ENCODE measurements around the gene ANKS1A. TPM values are rescaled to one million over a fixed set of nuclear protein-coding genes. Genes with fewer than 3 reads are reported as not detected.
"Not testable (repeated sequence)": the region's sequence is repeated elsewhere in the genome, so short reads cannot be mapped to it uniquely, and the experiment has no call there.

ANKS1A gene
- polyA plus RNA-seq, 1 experiment: 5.1 TPM

GRCh38 chr6:35094183-35094582, 205.1 kb downstream of the ANKS1A start:
- ChIA-PET POLR2A (no interaction called here), CTCF (no interaction called here)
- H3K9me3 ChIP-seq (ENCODE audit: control insufficient read depth, insufficient read depth, low read length): peaks cover 5% of the 10 kb centered on the region; the same call in 1 of the 2 replicates
- TF ChIP-seq CTCF (IDR thresholded peaks at IDR 0.05; ENCODE audit: low read depth, low read length): no peak
- H3K27me3 ChIP-seq (ENCODE audit: control insufficient read depth, insufficient read depth, low read length): no peaks in the 10 kb centered on the region
- no peak overlapping the region for H3K4me3 ChIP-seq (ENCODE audit: low read depth, low read length)
- H3K27ac ChIP-seq (ENCODE audit: low read depth, low read length): no peak overlapping the region
- no peak for DNase-seq (ENCODE audit: low read depth, low spot score)

GRCh38 chr6:35096129-35096862, 207.2 kb downstream of the ANKS1A start:
- no peak overlapping the region for H3K4me3 ChIP-seq (ENCODE audit: low read depth, low read length)
- TF ChIP-seq CTCF (IDR thresholded peaks at IDR 0.05; ENCODE audit: low read depth, low read length): no peak
- ChIA-PET CTCF (interaction anchor here (0.6 kb wide), 1 partner anchor 701 kb away, joined by 3 read pairs; no protein-coding TSS in a partner anchor), POLR2A (no interaction called here)
- H3K27me3 ChIP-seq (ENCODE audit: control insufficient read depth, insufficient read depth, low read length): no peaks in the 10 kb centered on the region
- H3K27ac ChIP-seq (ENCODE audit: low read depth, low read length): no peak overlapping the region
- DNase-seq (ENCODE audit: low read depth, low spot score): peak; percentile 24
- H3K9me3 ChIP-seq (ENCODE audit: control insufficient read depth, insufficient read depth, low read length): no peaks in the 10 kb centered on the region

GRCh38 chr6:35099116-35099515, 210.1 kb downstream of the ANKS1A start:
- Histone ChIP-seq H3K27me3 (ENCODE audit: control insufficient read depth, insufficient read depth, low read length) (no peaks in the 10 kb centered on the region), H3K4me3 (ENCODE audit: low read depth, low read length) (no peak overlapping the region), H3K9me3 (ENCODE audit: control insufficient read depth, insufficient read depth, low read length) (no peaks in the 10 kb centered on the region), H3K27ac (ENCODE audit: low read depth, low read length) (no peak overlapping the region)
- ChIA-PET POLR2A (no interaction called here), CTCF (no interaction called here)
- TF ChIP-seq CTCF (IDR thresholded peaks at IDR 0.05; ENCODE audit: low read depth, low read length): no peak
- no peak for DNase-seq (ENCODE audit: low read depth, low spot score)

- DNase-seq (ENCODE audit: low read depth, low spot score): no peak
- CTCF ChIA-PET: no interaction called here
- no peak for TF ChIP-seq CTCF (IDR thresholded peaks at IDR 0.05; ENCODE audit: low read depth, low read length)
- POLR2A ChIA-PET: no interaction called here
- Histone ChIP-seq H3K4me3 (ENCODE audit: low read depth, low read length) (no peak overlapping the region), H3K27ac (ENCODE audit: low read depth, low read length) (no peak overlapping the region), H3K27me3 (ENCODE audit: control insufficient read depth, insufficient read depth, low read length) (peaks cover 9% of the 10 kb centered on the region), H3K9me3 (ENCODE audit: control insufficient read depth, insufficient read depth, low read length) (peaks cover 4% of the 10 kb centered on the region; the same call in 1 of the 2 replicates)
Measured at GRCh38 chr6:35105078-35105477, 216.0 kb downstream of the ANKS1A start.

- CTCF ChIA-PET; H3K4me3 ChIP-seq (ENCODE audit: low read depth, low read length); DNase-seq (ENCODE audit: low read depth, low spot score); POLR2A ChIA-PET; H3K9me3 ChIP-seq (ENCODE audit: control insufficient read depth, insufficient read depth, low read length); H3K27ac ChIP-seq (ENCODE audit: low read depth, low read length): not testable (repeated sequence)
- peaks cover 11% of the 10 kb centered on the region for H3K27me3 ChIP-seq (ENCODE audit: control insufficient read depth, insufficient read depth, low read length)
Measured at GRCh38 chr6:35106061-35106460, 217.0 kb downstream of the ANKS1A start.

- CTCF ChIA-PET; H3K4me3 ChIP-seq (ENCODE audit: low read depth, low read length); DNase-seq (ENCODE audit: low read depth, low spot score); H3K9me3 ChIP-seq (ENCODE audit: control insufficient read depth, insufficient read depth, low read length); H3K27ac ChIP-seq (ENCODE audit: low read depth, low read length); POLR2A ChIA-PET: not testable (repeated sequence)
- peaks cover 11% of the 10 kb centered on the region for H3K27me3 ChIP-seq (ENCODE audit: control insufficient read depth, insufficient read depth, low read length)
Measured at GRCh38 chr6:35107208-35107607, 218.2 kb downstream of the ANKS1A start.

GRCh38 chr6:35107761-35108160, 218.7 kb downstream of the ANKS1A start:
- CTCF ChIA-PET: not testable (repeated sequence)

More at GRCh38 chr6:35107761-35108160, 218.7 kb downstream of the ANKS1A start:
- DNase-seq (ENCODE audit: low read depth, low spot score); H3K9me3 ChIP-seq (ENCODE audit: control insufficient read depth, insufficient read depth, low read length); H3K27ac ChIP-seq (ENCODE audit: low read depth, low read length); POLR2A ChIA-PET; H3K4me3 ChIP-seq (ENCODE audit: low read depth, low read length): not testable (repeated sequence)
- peaks cover 11% of the 10 kb centered on the region for H3K27me3 ChIP-seq (ENCODE audit: control insufficient read depth, insufficient read depth, low read length)

All from AG04450 (cell line).